HEK293 (cell line): ENCODE results near the gene SLC41A1.

Experiments
- CTCF ChIA-PET: fragments of 350-600 bp; formaldehyde crosslinking; extraction: SDS; loops from one replicate; lab custom pipeline; 2021; ENCODE audit warnings: antibody characterized with exemption; lab: Yijun Ruan, JAX
- POLR2A ChIA-PET: fragments of 300-600 bp; formaldehyde crosslinking; extraction: SDS; loops from one replicate; lab custom pipeline; 2020; ENCODE audit warnings: antibody characterized with exemption, inconsistent platforms; lab: Yijun Ruan, JAX
- H3K27ac ChIP-seq: fragments of 200-500 bp; sonication (Bioruptor generic); 2 replicates; pipeline ENCODE4 v1.5.1; 2014; ENCODE audit warnings: low read depth, low read length, control low read depth, inconsistent platforms; ENCODE audit errors: extremely low read depth
- H3K36me3 ChIP-seq, 2 experiments: fragments of 200-500 bp in 1 of 2; sonication (Bioruptor generic) in 1 of 2; 1 replicate in 1 of 2; 2 replicates in 1 of 2; pipeline ENCODE4 v1.5.1; 2014 to 2017; ENCODE audit warnings: inconsistent platforms in 2 of 2, low read length in 2 of 2; ENCODE audit not compliant: control insufficient read depth in 2 of 2, insufficient read depth in 1 of 2
- H3K4me1 ChIP-seq: fragments of 200-500 bp; sonication (Bioruptor generic); 2 replicates; pipeline ENCODE4 v1.5.1; 2014; ENCODE audit warnings: mild to moderate bottlenecking, low read length, inconsistent platforms; ENCODE audit not compliant: control insufficient read depth, insufficient read depth
- H3K4me3 ChIP-seq: 2 replicates; pipeline ENCODE4 v1.5.1; 2011; ENCODE audit warnings: low read depth, mild to moderate bottlenecking, control low read depth, low read length, moderate library complexity
- H3K9me3 ChIP-seq: fragments of 200-500 bp; sonication (Bioruptor generic); 2 replicates; pipeline ENCODE4 v1.5.1; 2014; ENCODE audit warnings: low read depth, low read length, inconsistent platforms; ENCODE audit not compliant: control insufficient read depth, insufficient read depth
- GLIS1 ChIP-seq: fragments of 450-650 bp; formaldehyde crosslinking; IDR thresholded peaks from 2 replicates; pipeline ENCODE4 v1.5.1; 2016; ENCODE audit warnings: missing biosample characterization, missing genetic modification characterization
- GLIS2 ChIP-seq: fragments of 450-650 bp; formaldehyde crosslinking; IDR thresholded peaks from 2 replicates; pipeline ENCODE4 v1.5.1; 2016; ENCODE audit warnings: missing biosample characterization, missing genetic modification characterization
- MZF1 ChIP-seq: fragments of 450-650 bp; formaldehyde crosslinking; IDR thresholded peaks from 2 replicates; pipeline ENCODE4 v1.5.1; 2017; ENCODE audit warnings: missing biosample characterization, missing genetic modification characterization, borderline replicate concordance
- SCRT2 ChIP-seq: fragments of 450-650 bp; formaldehyde crosslinking; IDR thresholded peaks from 2 replicates; pipeline ENCODE4 v1.5.1; 2016; ENCODE audit warnings: missing biosample characterization, missing genetic modification characterization
- WT1 ChIP-seq: fragments of 450-650 bp; formaldehyde crosslinking; IDR thresholded peaks from 2 replicates; pipeline ENCODE4 v1.5.1; 2016; ENCODE audit warnings: missing biosample characterization, missing genetic modification characterization
- ZNF146 ChIP-seq: fragments of 450-650 bp; formaldehyde crosslinking; IDR thresholded peaks from 2 replicates; pipeline ENCODE4 v1.5.1; 2016; ENCODE audit warnings: missing biosample characterization, missing genetic modification characterization
- ZNF155 ChIP-seq: fragments of 450-650 bp; formaldehyde crosslinking; IDR thresholded peaks from 2 replicates; pipeline ENCODE4 v1.5.1; 2016; ENCODE audit warnings: missing biosample characterization, missing genetic modification characterization
- ZNF211 ChIP-seq: fragments of 450-650 bp; formaldehyde crosslinking; IDR thresholded peaks from 2 replicates; pipeline ENCODE4 v1.5.1; 2016; ENCODE audit warnings: low read depth, missing biosample characterization, missing genetic modification characterization
- ZNF239 ChIP-seq: fragments of 450-650 bp; formaldehyde crosslinking; IDR thresholded peaks from 2 replicates; pipeline ENCODE4 v1.5.1; 2016; ENCODE audit warnings: missing biosample characterization, missing genetic modification characterization
- ZNF555 ChIP-seq: fragments of 450-650 bp; formaldehyde crosslinking; conservative IDR thresholded peaks from 2 replicates; pipeline ENCODE4 v1.5.1; 2017; ENCODE audit warnings: missing biosample characterization, mild to moderate bottlenecking, missing genetic modification characterization, inconsistent platforms
- ZNF600 ChIP-seq: fragments of 450-650 bp; formaldehyde crosslinking; IDR thresholded peaks from 2 replicates; pipeline ENCODE4 v1.5.1; 2016; ENCODE audit warnings: missing biosample characterization, missing genetic modification characterization
- ZNF624 ChIP-seq: fragments of 450-650 bp; formaldehyde crosslinking; IDR thresholded peaks from 2 replicates; pipeline ENCODE4 v1.5.1; 2017; ENCODE audit warnings: missing biosample characterization, missing genetic modification characterization
- ZNF654 ChIP-seq: fragments of 450-650 bp; formaldehyde crosslinking; IDR thresholded peaks from 2 replicates; pipeline ENCODE4 v1.5.1; 2016; ENCODE audit warnings: low read depth, missing biosample characterization, missing genetic modification characterization
- ZNF677 ChIP-seq: fragments of 450-650 bp; IDR thresholded peaks from 2 replicates; pipeline ENCODE4 v1.5.0; 2018; ENCODE audit warnings: missing biosample characterization, mild to moderate bottlenecking, missing genetic modification characterization, moderate library complexity
- ZNF707 ChIP-seq: fragments of 450-650 bp; formaldehyde crosslinking; IDR thresholded peaks from 2 replicates; pipeline ENCODE4 v1.5.1; 2016; ENCODE audit warnings: missing biosample characterization, missing genetic modification characterization
- ZNF768 ChIP-seq: fragments of 450-650 bp; formaldehyde crosslinking; IDR thresholded peaks from 2 replicates; pipeline ENCODE4 v1.5.1; 2018; ENCODE audit warnings: missing biosample characterization, mild to moderate bottlenecking, missing genetic modification characterization
- ZNF777 ChIP-seq: fragments of 450-650 bp; formaldehyde crosslinking; IDR thresholded peaks from 2 replicates; pipeline ENCODE4 v1.5.1; 2017; ENCODE audit warnings: missing biosample characterization, missing genetic modification characterization, borderline replicate concordance
- ZXDB ChIP-seq: fragments of 450-650 bp; formaldehyde crosslinking; IDR thresholded peaks from 2 replicates; pipeline ENCODE4 v1.5.1; 2016; ENCODE audit warnings: missing biosample characterization, missing genetic modification characterization
- TF ChIP-seq, protein P1 (sequence below): fragments of 450-650 bp; formaldehyde crosslinking; IDR thresholded peaks from 2 replicates; pipeline ENCODE4 v1.5.1; 2016; ENCODE audit warnings: missing biosample characterization, missing genetic modification characterization
- TF ChIP-seq, protein P2 (sequence below): fragments of 450-650 bp; formaldehyde crosslinking; IDR thresholded peaks from 2 replicates; pipeline ENCODE4 v1.5.0; 2017; ENCODE audit warnings: missing biosample characterization, missing genetic modification characterization, borderline replicate concordance
- TF ChIP-seq, protein P3 (sequence below): fragments of 450-650 bp; formaldehyde crosslinking; IDR thresholded peaks from 2 replicates; pipeline ENCODE4 v1.5.1; 2017; ENCODE audit warnings: missing biosample characterization, missing genetic modification characterization
- TF ChIP-seq, protein P4 (sequence below): fragments of 450-650 bp; formaldehyde crosslinking; IDR thresholded peaks from 2 replicates; pipeline ENCODE4 v1.5.1; 2016; ENCODE audit warnings: missing biosample characterization, missing genetic modification characterization

SLC41A1 gene

DNA sequence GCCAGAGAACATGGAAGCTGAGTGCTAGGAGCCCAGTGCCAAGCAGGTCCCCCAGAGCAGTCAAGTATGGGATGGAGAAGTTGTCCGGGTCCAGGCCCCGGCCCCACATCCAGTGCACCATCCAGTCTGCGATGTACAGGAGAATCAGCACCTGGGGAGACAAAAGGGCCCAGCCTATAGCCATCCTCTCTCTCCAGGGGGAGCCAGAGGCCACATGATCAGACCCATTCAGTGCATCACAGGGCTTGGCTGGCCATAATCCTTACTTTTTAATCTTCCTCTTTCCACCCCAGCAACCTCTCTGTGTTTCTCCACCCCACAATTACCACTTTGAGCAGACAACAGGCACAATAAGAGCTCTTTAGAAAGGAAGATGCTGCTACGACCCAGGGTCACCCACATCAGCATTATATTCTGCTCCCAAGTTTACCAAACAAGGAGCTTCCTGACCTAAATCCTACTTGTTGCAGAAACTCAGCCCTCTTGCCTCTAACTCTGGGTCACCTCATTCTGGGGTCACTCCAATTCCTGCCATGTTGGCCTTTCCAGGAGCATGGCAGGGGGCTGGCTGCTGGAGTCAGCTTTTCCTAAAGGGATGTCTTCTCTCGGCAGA lies 21.3 kb downstream of the SLC41A1 start:
- peaks cover 0 to 68% of the 10 kb centered on the region in 2 experiments; a peak in 1 of 3 replicates for H3K36me3 ChIP-seq
- H3K27ac ChIP-seq: no peak overlapping the region
- H3K4me1 ChIP-seq: 0 out of 2 replicates have a peak, but pooled peaks cover under 1% of the 10 kb centered on the region
- H3K9me3 ChIP-seq: no peaks in the 10 kb centered on the region
- no peak overlapping the region for H3K4me3 ChIP-seq
- TF ChIP-seq SCRT2: peak; percentile 86
- TF ChIP-seq, protein P1, sequence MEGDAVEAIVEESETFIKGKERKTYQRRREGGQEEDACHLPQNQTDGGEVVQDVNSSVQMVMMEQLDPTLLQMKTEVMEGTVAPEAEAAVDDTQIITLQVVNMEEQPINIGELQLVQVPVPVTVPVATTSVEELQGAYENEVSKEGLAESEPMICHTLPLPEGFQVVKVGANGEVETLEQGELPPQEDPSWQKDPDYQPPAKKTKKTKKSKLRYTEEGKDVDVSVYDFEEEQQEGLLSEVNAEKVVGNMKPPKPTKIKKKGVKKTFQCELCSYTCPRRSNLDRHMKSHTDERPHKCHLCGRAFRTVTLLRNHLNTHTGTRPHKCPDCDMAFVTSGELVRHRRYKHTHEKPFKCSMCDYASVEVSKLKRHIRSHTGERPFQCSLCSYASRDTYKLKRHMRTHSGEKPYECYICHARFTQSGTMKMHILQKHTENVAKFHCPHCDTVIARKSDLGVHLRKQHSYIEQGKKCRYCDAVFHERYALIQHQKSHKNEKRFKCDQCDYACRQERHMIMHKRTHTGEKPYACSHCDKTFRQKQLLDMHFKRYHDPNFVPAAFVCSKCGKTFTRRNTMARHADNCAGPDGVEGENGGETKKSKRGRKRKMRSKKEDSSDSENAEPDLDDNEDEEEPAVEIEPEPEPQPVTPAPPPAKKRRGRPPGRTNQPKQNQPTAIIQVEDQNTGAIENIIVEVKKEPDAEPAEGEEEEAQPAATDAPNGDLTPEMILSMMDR (tag by site-specific recombination): peak; percentile 79
- no peak for TF ChIP-seq ZNF146 (tag by site-specific recombination)
- no peak for TF ChIP-seq ZXDB (tag by site-specific recombination)
- TF ChIP-seq GLIS1 (tag by site-specific recombination): no peak
- TF ChIP-seq MZF1 (tag by site-specific recombination): no peak
- TF ChIP-seq, protein P2, sequence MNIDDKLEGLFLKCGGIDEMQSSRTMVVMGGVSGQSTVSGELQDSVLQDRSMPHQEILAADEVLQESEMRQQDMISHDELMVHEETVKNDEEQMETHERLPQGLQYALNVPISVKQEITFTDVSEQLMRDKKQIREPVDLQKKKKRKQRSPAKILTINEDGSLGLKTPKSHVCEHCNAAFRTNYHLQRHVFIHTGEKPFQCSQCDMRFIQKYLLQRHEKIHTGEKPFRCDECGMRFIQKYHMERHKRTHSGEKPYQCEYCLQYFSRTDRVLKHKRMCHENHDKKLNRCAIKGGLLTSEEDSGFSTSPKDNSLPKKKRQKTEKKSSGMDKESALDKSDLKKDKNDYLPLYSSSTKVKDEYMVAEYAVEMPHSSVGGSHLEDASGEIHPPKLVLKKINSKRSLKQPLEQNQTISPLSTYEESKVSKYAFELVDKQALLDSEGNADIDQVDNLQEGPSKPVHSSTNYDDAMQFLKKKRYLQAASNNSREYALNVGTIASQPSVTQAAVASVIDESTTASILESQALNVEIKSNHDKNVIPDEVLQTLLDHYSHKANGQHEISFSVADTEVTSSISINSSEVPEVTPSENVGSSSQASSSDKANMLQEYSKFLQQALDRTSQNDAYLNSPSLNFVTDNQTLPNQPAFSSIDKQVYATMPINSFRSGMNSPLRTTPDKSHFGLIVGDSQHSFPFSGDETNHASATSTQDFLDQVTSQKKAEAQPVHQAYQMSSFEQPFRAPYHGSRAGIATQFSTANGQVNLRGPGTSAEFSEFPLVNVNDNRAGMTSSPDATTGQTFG (tag by site-specific recombination): no peak
- peak; percentile 66 for TF ChIP-seq ZNF654 (tag by site-specific recombination)
- no peak for TF ChIP-seq ZNF555
- TF ChIP-seq ZNF624: no peak
- TF ChIP-seq ZNF155 (tag by site-specific recombination): no peak
- ChIA-PET CTCF (interaction anchor here (0.5 to 9.4 kb wide), 41 partner anchors 8 to 635 kb away, joined by 3 to 155 read pairs (median 5); partner anchors contain the start of gene RAB29), POLR2A (interaction anchor here (0.9 to 1.7 kb wide), 2 partner anchors 42 to 186 kb away, joined by 3 to 5 read pairs; no protein-coding TSS in a partner anchor)

DNA sequence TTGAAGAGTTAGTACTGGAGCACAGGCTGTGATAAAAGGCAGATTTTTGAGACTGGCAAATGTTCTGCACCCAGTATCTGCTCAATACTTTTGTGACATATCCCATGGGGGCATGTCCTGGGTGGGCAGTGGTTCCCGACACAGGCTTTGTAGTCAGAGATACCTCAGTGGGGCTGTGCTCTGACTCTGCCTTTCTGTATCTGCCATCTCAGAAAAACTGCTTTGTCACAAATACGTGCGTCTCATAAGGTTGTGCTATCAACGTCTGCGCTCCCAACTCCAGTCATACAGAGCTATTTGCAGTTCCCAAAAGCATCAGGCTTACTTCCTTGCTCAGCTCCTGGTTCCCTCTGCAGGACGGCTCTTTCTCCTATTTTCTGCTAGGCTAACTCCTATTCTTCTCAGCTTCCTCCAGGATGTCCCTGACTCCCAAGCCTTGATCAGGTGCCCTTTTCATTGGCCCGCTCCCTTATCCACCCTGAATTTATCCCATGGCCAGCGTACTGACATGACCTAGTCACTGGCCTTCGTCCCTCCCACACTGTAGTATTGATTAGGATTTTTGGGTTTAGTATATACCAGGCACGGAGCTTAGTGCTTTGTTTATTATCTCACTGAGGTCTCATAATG lies 25.6 kb downstream of the SLC41A1 start:
- CTCF ChIA-PET: interaction anchor here (0.6 to 9.4 kb wide), 4 partner anchors 128 to 680 kb away, joined by 3 to 155 read pairs (median 4); no protein-coding TSS in a partner anchor
- Histone ChIP-seq H3K9me3 (no peaks in the 10 kb centered on the region), H3K4me3 (no peak overlapping the region), H3K4me1 (0 out of 2 replicates have a peak, but pooled peaks cover 4% of the 10 kb centered on the region), H3K36me3 (peaks cover 0 to 27% of the 10 kb centered on the region in 2 experiments; a peak in 1 of 3 replicates), H3K27ac (no peak overlapping the region)
- no peak for TF ChIP-seq ZNF768
- TF ChIP-seq ZNF777 (tag by site-specific recombination): no peak
- TF ChIP-seq, protein P3, sequence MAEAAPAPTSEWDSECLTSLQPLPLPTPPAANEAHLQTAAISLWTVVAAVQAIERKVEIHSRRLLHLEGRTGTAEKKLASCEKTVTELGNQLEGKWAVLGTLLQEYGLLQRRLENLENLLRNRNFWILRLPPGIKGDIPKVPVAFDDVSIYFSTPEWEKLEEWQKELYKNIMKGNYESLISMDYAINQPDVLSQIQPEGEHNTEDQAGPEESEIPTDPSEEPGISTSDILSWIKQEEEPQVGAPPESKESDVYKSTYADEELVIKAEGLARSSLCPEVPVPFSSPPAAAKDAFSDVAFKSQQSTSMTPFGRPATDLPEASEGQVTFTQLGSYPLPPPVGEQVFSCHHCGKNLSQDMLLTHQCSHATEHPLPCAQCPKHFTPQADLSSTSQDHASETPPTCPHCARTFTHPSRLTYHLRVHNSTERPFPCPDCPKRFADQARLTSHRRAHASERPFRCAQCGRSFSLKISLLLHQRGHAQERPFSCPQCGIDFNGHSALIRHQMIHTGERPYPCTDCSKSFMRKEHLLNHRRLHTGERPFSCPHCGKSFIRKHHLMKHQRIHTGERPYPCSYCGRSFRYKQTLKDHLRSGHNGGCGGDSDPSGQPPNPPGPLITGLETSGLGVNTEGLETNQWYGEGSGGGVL (tag by site-specific recombination): no peak
- no peak for TF ChIP-seq ZNF600 (tag by site-specific recombination)
- TF ChIP-seq, protein P4, sequence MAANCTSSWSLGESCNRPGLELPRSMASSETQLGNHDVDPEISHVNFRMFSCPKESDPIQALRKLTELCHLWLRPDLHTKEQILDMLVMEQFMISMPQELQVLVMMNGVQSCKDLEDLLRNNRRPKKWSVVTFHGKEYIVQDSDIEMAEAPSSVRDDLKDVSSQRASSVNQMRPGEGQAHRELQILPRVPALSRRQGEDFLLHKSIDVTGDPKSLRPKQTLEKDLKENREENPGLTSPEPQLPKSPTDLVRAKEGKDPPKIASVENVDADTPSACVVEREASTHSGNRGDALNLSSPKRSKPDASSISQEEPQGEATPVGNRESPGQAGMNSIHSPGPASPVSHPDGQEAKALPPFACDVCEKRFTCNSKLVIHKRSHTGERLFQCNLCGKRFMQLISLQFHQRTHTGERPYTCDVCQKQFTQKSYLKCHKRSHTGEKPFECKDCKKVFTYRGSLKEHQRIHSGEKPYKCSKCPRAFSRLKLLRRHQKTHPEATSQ (tag by site-specific recombination): no peak
- no peak for TF ChIP-seq ZNF707 (tag by site-specific recombination)
- TF ChIP-seq ZNF239: no peak
- no peak for TF ChIP-seq GLIS2 (tag by site-specific recombination)
- no peak for TF ChIP-seq WT1 (tag by site-specific recombination)
- no peak for TF ChIP-seq ZNF211 (tag by site-specific recombination)
- no peak for TF ChIP-seq ZNF677 (tag by site-specific recombination)
- POLR2A ChIA-PET: interaction anchor here (0.6 to 1.7 kb wide), 2 partner anchors 10 to 45 kb away, joined by 3 to 5 read pairs; no protein-coding TSS in a partner anchor
